GM18907 (cell line): ENCODE measurements around the gene MARK2.

Experiments used
- ATAC-seq: cut with Tn5 transposase; IDR thresholded peaks from one replicate; pipeline ENCODE4 v1.9.1; 2021; ENCODE audit warnings: mild to moderate bottlenecking, moderate library complexity; ENCODE audit not compliant: unreplicated experiment

The MARK2 gene

DNA sequence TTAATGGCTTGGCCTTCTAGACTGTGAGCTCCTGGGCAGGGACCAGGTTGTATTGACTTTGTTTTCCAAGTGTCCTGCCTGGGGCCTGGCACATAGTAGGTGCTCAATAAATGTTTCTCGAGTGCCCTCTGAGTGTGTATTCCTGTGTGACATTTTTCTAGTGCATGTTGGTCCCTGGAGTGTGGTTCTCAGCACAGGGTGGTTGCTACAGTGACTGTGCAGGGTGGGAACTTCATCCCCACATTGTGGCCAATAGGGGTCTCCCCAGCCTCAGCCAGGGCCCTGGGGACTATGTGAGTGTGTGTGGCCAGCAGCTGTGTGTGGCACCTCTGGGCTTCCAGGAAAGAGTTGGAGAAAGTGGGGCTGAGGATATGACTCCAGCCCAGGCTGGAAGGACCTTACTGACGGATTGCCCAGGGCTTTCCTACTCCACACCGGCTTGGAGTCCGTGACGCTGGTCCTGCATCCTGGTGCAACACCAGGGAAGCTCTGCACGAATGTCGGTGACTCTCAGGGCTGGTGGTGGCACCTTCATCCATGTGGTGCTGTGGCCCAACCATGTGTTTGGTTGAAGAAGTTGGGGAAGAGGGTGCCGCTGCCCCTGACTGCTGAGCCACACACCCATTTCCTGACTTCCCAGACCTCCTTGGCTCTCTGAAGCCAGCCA is 9.0 kb upstream of the MARK2 start:
- ATAC-seq, result no peak

- no peak for ATAC-seq
These were observed 7.6 kb upstream of the MARK2 start for GRCh38 chr11:63831326-63831725.

- no peak for ATAC-seq
These were observed 6.6 kb upstream of the MARK2 start for GRCh38 chr11:63832336-63832735.

- ATAC-seq, result no peak
These were observed 5.9 kb upstream of the MARK2 start for GRCh38 chr11:63833048-63833447.

GRCh38 chr11:63834535-63835157 is 4.3 kb upstream of the MARK2 start:
- no peak for ATAC-seq

DNA sequence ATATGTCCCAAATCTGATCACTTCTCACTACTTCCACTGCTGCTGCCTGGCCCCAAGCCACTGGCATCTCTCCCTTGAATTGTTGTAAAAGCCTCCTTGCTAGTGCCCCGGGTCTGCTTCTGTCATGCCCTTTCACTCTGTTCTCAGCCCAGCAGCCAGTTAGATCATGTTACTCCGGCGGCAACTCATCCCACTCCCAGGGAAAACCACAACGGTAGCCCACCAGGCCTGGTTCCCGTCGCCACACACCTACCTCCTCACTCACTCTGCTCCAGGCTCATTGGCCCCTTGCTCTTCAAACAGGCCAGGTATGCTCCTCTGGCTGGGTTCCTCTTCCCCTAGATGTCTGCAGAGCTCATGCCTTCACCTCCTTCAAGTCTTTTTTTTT is 3.8 kb upstream of the MARK2 start:
- ATAC-seq, result no peak

DNA sequence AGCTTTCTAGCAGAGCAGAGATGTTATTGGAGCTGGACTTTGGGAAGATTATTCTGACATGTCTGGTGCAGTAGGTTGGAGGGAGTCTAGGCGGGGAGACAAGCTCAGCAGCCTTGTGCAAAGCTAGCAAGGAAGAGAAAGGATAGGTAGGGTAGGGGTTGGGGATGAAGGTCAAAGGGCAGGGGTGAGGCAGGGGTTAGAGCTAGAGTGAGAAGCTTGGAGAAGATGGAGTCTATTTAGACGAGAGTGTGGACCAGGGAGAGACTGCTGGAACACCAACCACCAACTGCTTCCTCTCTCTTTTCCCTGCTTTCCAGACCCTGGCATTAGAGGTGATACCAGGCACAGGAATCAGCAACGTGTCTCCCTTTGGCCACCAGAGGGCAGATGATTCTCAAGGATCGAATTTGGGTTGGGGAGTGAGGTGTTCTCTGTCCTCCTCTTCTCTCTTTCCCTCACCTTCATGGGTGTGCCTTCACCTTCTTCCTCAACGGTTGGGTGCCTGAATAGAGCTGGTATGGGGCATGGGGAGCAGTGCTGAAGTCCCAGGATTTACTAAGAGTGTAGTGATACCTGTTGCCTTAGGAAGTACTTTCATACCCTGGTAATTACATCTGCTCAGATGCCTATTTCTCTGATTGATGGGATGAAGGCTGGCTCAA is 1.8 kb upstream of the MARK2 start:
- ATAC-seq, result no peak

- no peak for ATAC-seq
These were observed 1.2 kb upstream of the MARK2 start for GRCh38 chr11:63837739-63838138.

DNA sequence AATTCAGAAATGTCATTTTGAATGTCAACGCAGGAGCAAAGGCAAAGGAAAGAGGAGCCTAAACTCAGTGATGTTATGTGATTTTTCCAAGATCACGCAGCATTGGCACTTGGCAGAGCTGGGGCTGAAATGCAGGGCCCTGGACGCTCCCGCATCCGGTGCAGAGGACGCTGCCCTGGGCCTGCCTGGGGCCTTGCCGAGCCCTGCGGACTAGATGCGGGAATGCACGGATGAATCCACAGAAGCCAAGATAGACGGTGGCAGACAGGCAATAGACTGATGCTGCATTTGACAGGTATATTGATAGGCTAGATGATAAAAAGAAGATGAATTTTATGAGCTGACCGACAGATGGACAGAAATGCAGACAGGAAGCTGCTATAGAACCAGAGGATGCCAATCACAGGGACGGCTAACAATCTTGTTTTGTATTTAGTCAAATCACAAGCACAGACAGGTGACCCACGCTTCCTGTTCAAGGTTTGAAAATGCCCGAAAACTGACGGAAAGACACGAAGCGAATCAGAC is 696 bp upstream of the MARK2 start:
- ATAC-seq, result peak; percentile 0

- peak; percentile 1 for ATAC-seq
These were observed 822 bp downstream of the MARK2 start for GRCh38 chr11:63839508-63840355.

- ATAC-seq, result no peak
These were observed 1.6 kb downstream of the MARK2 start for GRCh38 chr11:63840356-63841060.

- ATAC-seq, result no peak
These were observed 2.6 kb downstream of the MARK2 start for GRCh38 chr11:63841554-63841953.

DNA sequence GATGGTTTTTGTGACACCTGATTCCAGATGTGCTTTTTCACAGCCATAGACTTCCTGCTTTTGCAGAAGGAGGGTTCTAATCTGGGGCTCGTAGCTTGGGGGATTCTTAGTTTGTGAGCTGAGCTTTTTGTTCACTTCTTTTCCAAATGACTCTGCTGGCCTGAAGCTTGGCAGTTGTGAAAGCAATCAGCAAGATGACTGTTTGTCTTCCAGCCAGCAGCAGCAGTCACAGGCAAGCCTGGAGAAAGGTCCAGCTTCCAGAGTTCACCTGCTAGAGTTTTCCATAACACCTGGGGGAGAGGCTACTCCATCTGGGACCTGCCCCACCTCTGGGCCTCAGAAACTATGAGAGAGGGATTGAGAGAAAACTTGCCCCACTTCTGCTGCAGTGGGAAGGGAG is 4.1 kb downstream of the MARK2 start:
- no peak for ATAC-seq

DNA sequence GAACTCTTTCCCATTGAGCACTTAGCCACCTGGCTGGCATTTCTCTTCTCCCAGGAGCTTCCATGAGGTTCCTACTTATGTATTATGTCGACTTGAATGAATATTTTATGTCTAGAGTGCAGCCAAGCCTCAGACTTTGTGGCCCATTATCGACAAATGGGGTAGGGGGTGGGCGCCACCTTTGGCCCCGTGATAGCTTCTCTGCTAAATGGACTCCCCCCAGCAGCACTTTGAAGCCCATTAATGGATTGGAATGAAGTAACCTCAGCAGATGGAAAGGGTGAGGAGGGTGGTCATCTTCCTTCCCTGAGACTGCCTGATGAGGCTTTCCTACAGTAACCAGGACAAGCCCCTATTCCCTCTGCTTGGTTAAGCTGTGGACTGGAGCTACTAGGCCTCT is 5.9 kb downstream of the MARK2 start:
- no peak for ATAC-seq

- no peak for ATAC-seq
These were observed 6.4 kb downstream of the MARK2 start for GRCh38 chr11:63845303-63845702.

- no peak for ATAC-seq
These were observed 7.0 kb downstream of the MARK2 start for GRCh38 chr11:63845911-63846310.

- no peak for ATAC-seq
These were observed 8.0 kb downstream of the MARK2 start for GRCh38 chr11:63846897-63847296.

DNA sequence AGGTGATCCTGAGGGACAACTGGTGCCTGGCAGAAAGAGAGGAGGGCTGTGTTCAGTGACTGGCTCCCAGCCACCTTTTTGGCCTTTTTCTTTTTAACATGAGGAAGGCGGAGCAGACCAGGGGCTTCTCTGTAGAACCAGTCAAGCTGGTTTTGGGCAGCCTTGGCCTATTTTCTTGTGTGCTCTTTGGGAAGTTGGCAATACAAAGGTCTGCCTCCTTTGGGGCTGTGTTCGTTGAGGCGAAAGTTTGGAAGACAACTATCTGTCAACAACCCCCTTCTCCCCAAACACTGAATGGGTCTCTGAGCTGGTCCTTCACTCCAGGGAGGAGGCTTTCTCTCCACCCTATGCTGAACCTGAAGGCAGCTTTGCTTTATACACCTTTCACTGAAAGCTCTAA is 8.5 kb downstream of the MARK2 start:
- no peak for ATAC-seq

DNA sequence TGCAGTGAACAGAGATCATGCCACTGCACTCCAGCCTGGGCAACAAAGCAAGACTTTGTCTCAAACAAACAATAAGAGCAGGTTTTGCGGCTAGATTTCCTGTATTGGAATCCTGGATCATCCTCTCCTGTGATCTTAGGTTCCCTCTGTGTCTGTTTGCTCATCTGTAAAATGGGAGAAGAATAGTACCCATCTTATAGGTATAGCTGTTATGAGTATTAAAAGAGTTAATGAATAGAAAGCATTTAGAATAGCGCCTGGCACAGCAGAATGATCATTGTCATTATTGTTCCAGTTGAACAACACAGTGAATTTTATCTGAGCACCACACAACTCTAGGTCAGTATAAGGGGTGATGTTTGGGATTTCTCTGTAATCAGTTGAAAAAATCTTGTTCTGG is 10.8 kb downstream of the MARK2 start:
- no peak for ATAC-seq

- ATAC-seq, result no peak
These were observed 12.0 kb downstream of the MARK2 start for GRCh38 chr11:63850920-63851319.

DNA sequence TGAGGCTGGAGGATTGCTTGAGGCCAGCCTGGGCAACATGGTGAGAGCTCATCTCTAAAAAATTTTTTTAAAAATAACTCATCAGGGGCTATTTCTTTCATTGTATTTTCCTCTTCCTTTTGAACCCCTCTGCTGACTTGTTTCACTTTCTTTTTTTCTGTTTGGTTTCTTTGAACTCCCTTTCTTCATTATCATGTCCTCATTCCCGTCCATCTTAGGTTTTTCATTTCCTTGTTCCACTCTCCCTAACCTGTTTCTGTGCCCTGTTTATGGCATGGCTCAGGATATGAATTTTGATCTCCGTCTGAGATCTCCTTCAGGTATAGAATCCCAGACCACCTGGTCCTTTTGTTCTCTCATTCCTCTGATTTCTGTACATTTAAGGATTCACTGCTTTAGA is 12.5 kb downstream of the MARK2 start:
- ATAC-seq, result no peak
